ENCODE measurements around the gene EZR. TPM values are rescaled to one million over a fixed set of nuclear protein-coding genes. Genes with fewer than 3 reads are reported as not detected.

EZR gene
- total RNA-seq, 1 donor from 2014 or later: 264 TPM

DNA sequence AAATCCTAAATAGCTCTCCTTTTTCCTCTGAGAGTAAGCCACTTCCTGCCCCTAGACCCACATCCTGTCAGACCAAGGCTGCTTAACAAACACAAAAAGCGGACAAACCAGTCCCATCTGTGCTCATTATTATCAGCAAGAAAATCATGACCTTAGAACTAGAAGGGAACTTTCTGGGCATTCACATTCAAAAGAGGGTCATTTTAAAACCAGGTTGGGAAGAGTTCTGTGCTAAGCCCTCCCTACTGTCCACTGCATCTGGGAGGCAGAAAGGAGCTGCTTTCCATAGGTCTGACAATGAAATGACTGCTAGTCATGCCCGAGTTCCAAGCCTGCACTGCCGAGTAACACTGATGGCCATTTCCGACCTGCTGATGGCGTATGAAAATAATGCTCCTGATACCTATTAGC is 15.4 kb downstream of the EZR start:
- H3K4me3 ChIP-seq (ENCODE audit: low read depth, low read length): no peak overlapping the region

GRCh38 chr6:158801655-158802294 is 17.4 kb downstream of the EZR start:
- no peak for DNase-seq (ENCODE audit: low read depth)
- H3K4me3 ChIP-seq (ENCODE audit: low read depth, low read length): no peak overlapping the region
- TF ChIP-seq CTCF (conservative IDR thresholded peaks at IDR 0.05; ENCODE audit: low read depth, low read length): no peak

More for the DNA sequence above, 15.4 kb downstream of the EZR start:
- no peak for DNase-seq (ENCODE audit: low read depth)
- no peak for TF ChIP-seq CTCF (conservative IDR thresholded peaks at IDR 0.05; ENCODE audit: low read depth, low read length)

DNA sequence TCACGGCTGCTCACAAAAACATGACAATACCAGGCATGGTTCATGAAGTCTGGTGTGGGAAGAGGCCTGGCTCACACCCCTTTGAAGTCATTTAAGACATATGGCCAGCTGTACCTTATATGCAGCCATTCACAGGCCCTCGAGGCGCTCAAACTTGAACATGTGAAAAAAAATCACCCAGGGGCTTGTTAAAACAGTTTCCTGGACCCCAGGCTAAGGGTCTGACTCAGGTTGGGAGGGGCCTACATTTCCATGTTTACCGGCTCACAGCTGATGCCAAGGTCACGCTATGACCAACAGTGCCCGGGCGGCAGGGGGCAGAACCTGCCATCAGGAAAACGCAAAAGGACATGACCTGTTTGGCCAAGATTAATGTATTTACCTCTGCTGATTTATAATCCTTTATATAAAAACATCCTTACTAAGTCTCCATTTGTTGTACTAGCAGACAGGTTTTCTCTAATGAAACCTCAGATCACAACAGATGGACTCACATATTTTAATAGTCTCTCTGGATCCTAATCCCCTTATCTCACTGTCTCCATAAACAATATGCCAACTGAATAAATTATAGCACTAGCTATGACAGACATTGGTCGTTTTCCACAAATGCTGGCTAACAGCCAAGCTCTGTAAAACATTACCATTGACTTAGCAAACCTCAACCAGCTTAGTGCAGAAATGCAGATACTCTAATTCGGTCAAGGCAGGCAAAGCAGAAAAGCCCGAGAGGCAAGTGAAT is 19.9 kb downstream of the EZR start:
- no peak for DNase-seq (ENCODE audit: low read depth)
- TF ChIP-seq CTCF (conservative IDR thresholded peaks at IDR 0.05; ENCODE audit: low read depth, low read length): peak; percentile 48
- no peak overlapping the region for H3K4me3 ChIP-seq (ENCODE audit: low read depth, low read length)

DNA sequence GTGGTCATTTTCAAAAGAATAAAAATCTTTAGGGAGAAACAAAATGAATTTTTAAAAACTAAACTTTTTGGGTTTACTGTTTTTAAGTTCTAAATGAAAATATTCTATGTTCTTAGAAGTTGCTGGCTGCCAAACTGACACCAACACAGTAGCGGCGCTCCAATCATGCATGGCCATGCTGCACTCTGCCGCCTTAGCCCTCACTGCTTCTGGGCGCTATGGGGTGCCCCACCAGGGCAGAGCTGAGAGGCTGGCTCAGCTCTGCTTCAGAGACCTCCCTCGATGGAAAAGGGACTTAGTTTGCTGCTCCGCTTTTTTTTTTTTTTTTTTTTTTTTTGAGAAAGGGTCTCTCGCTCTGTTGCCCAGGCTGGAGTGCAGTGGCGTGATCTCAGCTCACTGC is 20.9 kb downstream of the EZR start:
- no peak for DNase-seq (ENCODE audit: low read depth)
- no peak overlapping the region for H3K4me3 ChIP-seq (ENCODE audit: low read depth, low read length)
- no peak for TF ChIP-seq CTCF (conservative IDR thresholded peaks at IDR 0.05; ENCODE audit: low read depth, low read length)

DNA sequence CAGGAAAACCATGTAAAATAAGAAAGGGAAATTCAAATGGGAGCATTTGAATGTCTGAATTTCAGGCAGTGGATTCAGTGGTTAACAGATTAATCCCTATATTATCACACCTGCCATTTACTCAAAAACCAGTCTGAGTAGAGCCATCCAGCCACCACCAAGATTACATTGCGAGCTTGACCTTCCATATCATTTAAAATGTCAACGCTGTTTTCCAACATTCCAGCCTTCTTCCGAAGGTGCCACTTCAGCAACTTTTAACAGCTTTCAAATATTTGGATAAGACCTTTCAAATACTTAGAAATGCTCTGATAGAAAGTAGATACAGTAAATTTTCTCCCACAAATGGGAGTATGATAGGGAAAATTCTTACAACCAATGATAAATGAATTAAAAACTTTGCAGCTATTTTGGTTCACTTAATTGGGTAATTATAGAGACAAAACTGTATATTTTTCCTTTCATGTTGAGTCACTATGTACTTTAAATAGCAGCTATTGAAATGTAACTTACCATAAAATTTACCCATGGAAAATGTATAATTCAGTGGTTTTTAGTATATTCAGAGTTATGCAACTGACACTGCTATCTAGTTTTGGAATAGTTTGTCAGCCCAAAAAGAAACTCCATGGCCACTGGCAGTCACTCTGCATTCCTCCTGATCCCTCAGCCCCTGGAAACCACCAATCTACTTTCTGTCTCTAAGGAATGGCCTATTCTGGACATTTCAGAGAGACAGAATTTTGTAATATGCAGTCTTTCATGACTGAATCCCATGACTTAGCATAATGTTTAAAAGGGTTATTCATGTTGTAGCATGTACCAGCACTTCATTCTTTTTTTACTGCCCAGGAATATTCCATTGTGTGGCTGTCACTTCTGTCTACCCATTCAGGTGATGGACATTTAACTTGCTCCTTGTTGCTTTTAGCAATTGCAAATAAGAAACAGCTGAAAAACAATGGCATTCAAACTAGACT is 21.5 kb downstream of the EZR start:
- H3K4me3 ChIP-seq (ENCODE audit: low read depth, low read length): no peak overlapping the region
- TF ChIP-seq CTCF (conservative IDR thresholded peaks at IDR 0.05; ENCODE audit: low read depth, low read length): no peak
- DNase-seq (ENCODE audit: low read depth): no peak

DNA sequence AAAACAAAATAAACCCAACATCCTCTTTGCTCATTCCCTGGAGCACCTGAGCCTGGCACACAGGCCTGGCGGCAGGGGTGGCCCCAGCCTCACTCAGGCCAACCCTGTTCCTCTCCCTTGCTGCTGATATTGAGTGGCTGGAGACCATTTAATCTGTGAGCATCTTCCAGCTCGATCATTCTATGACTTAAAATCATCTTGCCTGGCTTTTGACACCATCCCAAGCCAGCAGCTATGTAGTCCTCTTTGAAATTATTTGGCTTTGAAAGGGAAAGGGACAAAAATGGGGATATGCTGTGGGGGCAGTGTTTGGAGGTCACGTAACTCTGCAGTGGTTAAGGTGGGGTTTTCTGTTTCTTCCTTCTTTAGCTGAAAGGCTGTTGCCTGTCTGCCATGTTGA is 22.8 kb downstream of the EZR start:
- no peak for DNase-seq (ENCODE audit: low read depth)
- H3K4me3 ChIP-seq (ENCODE audit: low read depth, low read length): no peak overlapping the region
- TF ChIP-seq CTCF (conservative IDR thresholded peaks at IDR 0.05; ENCODE audit: low read depth, low read length): no peak
